Measurements from ENCODE around the gene KDM1A.

Gene KDM1A

DNA sequence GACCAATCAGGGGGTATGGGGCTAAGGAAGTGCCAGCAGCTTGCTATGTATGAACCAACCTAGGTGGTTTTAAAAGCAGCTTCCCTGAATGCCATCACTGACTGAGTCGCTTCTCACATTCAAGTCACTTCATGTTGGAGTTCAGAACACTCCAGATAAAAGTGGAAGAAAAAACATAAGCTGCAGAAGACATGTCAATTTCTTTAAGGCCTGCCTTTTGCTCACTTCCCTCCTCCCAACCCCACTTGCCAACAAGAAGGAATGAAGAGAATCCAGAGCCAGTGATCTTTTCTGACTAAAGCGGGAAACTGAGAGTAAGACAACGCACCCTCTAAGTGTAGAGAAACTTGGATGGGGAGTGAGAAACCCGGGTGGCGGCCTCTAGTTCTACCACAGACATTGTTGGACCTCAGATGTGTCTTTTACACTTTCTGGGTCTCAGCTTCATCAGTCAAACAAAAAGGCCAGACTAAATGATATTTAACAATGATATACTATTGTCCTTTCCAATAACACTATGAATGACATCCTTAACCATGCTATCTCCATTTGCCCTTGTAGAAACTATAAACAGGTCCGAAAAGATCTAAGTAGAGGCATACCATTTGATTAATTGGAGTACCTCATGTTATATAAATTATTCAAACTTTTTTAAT is 95.3 kb downstream of the KDM1A start:
- no peak for DNase-seq

DNA sequence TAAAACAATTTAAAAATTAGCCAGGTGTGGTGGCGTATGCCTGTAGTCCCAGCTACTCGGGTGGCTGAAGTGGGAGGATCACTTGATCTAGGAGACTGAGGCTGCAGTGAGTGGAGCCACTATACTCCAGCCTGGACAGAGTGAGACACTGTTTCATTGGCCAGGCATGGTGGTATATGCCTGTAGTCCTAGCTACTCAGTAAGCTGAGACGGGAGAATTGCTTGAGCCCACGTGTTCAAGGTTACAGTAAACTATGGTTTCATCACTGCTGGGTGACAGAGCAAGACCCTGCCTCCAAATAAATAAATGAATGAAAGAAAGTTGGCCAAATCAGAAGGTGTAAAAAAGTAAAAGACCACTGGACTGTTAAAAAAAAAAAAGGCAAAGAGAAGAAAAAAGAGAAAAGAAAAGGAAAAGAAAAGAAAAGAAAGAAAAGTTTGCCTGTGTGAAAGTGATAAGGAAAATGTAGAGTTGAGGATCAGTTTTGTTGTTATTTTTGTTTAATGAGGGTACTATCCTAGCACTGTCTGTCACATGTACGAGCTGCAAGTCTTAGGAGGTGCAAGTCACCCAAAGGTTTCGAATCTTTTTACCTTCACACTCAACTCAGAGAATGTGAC is 97.1 kb downstream of the KDM1A start:
- DNase-seq = no peak

DNA sequence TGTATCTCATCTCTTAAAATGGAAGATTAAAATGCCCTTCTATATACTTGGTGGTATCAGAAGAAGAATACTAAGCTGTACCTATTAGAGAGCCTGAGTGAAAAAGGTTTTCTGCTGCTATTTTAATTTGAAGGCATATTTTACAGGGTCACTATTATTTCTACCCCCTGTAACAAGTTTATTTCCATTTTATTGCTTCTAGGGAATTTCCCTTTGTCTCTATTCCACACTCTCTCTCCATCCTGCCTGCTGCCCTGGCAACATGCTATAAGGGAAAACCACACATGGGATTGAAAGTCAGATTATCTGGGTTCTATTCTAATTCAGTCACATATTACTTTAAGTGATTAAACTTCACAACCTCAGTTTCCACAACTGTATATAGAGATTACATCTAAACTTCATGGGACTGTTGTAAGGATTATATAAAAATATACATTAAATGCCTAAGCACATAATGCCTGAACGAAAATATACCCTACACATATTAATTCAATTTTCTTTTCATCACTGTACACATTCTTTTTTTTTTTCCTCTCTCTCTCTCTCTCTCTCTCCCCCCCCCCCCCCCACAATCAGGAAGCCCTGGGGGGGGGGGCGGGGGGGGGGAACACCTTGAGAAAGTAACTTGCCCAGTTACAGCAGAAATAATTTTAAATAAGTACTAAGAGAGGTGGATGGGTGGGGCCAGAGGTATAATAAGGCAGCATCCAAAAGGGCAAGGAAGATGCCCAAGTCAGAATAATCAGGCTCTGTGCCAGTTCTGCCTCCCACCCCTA is 97.8 kb downstream of the KDM1A start:
- no peak for DNase-seq

DNA sequence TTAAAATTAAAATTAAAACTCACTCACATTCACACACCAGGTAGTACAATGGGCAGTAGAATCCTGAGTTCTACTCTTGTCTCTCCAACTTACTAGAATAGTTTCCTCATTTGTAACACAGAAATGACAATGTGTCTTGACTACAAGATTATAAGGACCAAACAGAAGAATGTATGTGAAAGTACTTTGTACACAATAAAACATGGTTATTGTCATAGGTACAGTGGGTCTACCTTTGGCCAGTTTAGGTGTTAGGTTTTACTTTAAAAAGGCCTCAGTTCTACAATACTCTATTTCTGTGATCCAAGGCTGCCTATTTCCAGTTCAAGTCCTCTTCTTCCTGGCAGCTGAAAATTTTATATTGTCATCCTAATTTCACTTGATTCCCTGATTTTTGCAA is 99.1 kb downstream of the KDM1A start:
- DNase-seq = no peak

DNA sequence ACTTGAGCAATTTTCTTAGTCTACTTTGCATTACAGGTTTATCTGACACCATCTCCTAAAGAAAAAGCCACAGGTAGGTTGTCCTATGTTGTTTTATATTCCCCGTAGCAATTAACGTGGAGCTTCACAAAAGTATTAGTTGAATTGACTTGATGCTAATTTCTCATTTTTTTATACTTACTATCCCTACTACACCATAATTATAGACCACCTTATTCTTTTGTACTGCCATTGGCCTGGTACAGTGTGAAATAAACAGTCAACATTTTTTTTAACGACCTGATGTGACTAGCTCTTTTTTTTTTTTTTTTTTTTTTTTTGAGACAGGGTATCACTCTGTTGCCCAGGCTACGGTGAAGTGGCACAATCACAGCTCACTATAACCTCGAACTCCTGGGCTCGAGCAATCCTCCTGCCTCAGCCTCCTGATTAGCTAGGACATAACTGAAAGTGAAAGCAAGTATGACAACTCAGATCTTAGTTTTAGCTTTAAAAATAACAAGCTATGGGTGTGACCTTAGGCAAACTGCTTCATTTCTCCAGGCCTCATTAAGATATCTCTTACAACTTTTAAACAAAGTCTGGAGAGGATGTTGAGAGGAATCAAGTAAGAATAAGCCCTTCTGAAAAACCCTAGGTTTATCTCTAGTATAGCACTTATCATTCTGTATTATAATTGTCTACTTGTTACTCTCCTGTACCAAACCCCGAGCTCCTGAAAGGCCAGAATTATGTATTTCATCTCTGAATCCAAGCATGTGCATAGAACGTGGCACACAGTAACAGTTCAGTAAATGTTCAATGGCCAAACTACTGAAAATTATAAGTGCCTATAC is 99.9 kb downstream of the KDM1A start:
- no peak for DNase-seq

DNA sequence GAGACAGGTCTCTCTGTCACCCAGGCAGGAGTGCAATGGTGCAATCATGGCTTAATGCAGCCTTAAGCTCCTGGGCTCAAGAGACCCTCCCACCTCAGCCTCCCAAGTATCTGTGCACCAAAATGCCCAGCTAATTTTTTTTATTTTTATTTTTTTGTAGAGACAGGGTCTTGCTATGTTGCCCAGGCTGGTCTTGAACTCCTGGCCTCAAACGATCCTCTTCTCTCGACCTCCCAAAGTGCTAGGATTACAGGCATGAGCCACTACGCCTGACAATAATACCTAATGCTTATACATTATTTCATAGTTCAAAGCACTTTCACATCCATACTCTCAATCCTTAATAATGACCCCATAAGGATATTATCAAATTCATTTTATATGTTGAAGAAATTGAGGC is 101.1 kb downstream of the KDM1A start:
- DNase-seq = no peak

DNA sequence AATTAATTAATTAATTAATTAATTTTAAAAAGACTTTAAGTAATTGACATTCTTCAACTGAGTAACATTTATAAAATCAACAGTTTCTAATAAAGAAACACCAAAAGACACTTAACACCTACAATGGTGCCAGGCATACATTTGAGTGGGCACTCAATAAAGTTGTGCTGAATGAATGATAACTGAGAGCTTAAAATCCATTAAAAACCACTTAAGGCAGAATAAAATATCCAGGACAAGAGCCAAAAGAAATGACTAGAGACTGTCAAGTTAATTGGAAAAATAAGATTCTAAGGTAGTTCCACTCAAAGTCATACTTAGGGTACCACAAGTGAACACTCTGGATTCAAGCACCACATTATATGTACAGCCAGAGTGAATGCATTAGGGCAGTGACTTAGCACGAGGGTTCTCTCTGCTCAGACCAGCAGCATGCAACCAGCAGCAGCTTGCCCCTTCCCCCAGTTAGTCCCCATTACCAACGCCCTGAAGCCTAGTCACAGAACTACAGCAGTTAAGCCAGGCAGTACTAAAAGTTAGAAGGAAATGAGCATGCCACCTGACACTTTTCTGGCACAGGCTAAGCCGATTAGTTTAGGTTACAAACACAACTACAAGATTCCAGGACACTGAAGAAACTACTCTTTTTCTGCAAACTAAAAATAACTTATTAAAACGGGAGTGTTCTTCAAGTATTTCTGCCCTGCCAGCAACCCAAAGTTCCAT is 102.9 kb downstream of the KDM1A start:
- DNase-seq = no peak

DNA sequence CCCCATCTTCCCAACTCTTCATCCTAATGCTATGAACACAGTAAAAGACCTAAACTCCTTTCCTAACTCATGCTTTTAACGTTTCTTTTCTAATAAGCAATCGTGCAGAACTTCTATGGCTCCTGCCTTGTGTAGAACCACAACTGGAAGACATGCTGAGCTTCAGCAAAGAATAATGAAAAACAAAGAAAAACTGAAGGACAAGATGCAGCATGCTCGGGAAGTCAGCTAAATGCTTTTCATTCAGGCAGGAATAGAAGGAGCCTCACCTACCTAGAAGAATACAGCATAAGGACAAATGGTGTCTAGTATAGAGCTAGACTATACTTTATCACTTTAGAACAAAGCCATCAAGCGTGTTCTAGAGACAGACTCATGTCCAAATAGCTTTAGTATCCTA is 103.5 kb downstream of the KDM1A start:
- DNase-seq = no peak

DNA sequence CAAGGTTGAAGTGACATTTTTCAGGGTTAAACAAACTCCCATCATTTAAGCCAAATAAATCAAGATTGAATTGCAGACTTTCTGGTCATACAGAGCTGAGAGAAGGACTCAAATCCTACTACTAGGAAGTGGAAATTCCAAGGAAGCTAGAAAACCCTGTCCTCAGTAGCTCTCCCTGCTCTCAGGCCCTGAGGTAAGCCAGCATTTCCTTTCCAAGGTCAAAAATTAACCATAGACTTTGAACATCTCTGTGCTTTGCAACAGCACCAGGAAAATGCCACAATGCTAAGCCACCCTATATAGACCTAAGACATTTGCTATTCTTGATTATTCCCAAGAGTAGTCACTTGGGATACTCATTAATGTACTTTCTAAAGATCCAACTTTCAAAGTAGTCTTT is 104.3 kb downstream of the KDM1A start:
- no peak for DNase-seq

DNA sequence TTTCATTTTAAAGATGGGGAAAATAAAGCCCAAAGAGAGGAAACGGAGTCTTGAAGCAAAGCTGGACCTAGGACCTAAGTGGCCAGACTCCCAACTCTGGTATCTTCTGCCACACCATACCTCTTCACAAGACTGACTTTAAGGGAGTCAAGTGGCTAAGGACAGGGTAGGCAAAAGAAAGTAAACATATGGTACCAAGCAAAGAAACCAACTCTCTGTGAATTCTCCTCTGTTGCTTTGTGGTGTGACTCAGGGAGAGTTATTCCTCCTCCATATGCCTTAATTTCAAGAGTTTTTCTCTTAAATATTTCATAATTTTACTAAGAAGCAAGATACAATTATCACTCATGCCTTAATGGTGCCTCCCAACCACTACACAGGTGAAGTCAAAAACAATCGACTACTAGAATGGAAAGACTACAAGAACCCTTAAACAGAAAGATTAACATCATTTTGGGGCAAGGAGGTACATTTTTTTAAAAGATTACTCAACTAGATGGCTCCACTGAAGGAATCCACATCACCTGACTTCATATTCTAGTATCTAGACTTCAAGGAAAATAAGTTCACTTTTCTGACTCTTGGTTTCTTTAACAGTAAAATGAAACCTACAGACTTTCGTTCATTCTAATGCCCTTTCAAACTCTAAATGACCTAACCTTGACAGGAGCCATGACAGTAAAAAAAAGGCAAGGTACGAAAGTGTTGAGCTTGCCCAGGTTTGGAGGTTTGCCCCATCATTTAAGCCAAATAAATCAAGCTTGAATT is 105.2 kb downstream of the KDM1A start:
- DNase-seq = no peak

DNA sequence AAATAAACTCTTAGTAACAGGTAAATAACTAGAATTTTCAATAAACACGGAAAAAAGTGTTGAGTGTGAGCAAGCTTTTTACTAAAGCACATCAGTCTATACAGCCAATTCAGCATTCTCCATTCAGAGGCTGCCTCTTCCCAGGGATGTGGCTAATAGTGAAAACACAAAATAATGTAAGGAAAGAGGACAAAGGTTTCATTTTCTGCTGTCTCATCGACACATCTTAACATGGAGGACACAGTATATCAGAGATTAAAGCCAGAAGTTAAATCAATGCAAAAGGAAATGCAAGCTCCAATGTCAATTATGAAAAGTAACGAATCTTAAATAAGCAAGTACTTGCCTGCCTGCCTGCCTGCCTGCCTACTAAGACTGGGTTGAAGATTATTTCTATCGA is 106.2 kb downstream of the KDM1A start:
- no peak for DNase-seq

DNA sequence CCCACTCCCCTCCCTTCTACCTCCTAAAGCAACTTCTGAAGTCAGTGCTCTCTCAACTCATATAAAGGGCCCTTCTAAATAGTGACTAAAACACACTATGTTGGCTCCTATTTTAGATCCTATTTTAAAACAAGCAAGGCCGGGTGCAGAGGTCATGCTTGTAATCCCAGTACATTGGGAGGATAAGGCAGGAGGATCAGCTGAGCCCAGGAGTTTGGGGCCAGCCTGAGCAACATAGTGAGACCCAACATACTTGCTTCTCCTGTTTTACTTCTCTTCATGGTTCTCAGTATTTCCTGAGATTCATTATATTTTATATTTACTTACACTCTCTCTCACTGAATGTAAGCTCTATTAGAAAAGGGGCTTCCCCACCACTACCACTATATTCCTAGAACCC is 106.9 kb downstream of the KDM1A start:
- DNase-seq = no peak

DNA sequence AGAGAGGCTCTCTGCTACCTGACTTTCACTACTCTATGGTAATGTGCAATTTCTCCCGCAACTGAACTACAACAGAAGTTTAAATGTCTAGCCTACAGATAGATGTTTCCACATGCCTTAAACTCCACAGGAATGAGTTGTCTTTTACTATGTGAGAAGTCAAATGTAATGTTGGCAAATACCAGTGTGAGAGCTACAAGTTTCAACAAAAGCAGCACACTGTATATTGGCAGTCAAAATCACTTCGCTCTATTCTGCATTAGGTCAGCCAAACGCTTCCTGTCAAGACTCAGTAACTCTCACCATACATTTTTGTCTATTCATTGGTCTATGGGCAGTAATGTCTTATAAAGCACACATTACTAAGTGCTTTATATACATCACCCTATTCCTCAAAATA is 107.5 kb downstream of the KDM1A start:
- no peak for DNase-seq

DNA sequence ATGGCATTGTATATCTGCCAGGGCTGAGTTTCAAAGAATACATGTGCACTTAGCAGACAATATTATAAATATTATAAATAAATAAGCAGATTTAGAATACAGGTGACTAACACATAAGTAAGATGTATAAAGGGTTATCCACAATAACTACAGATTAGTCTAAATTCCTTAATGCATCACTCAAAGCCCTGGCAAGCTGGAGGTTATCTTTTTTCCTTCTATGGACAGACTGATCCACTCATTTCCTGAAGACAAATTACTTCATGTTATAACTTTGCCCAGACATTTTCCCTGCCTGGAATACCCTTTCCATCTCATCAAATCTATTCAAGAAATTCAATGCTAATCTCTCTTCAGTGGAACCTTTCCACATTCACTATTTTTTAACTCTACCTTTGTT is 110.6 kb downstream of the KDM1A start:
- no peak for DNase-seq

DNA sequence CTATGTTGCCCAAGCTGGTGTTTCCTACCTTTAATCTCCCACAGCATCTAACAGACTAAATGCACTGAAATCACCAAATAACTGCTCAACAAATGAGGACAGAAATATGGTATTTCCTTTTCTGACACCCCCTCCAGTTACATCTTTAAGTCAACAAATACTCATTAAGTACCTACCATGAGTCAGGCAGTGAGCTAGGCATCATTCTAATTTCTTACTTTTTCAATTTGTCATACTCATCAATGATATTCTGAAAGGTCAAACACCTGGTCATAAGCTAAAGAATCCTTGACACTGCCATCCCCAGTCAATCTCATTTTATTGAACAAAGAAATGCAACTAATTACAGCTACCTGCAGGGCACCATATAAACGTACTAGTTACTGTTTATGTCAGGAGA is 112.8 kb downstream of the KDM1A start:
- DNase-seq = no peak

Data from KG1 (cell line).